OCI-LY7 (cell line): Measurements from ENCODE around the gene FBRSL1. TPM values are rescaled to one million over a fixed set of nuclear protein-coding genes. Genes with fewer than 3 reads are reported as not detected.

Experiments used
- BruUV-seq: library from RNA; stranded (reverse); fragments of 400-500 nt; replicated peaks from 2 replicates; lab custom pipeline; 2021; lab: Mats Ljungman, UMichigan
- CTCF ChIA-PET: fragments of 300-600 bp; sonication (Branson Sonifier 250); formaldehyde crosslinking; loops from one replicate; lab custom pipeline; 2022; ENCODE audit warnings: antibody characterized with exemption; ENCODE audit not compliant: unreplicated experiment; lab: Charles Lee
- POLR2A ChIA-PET: fragments of 300-600 bp; sonication (Branson Sonifier 250); formaldehyde crosslinking; loops from one replicate; lab custom pipeline; 2022; ENCODE audit warnings: antibody characterized with exemption; lab: Charles Lee
- DNase-seq: peaks from one replicate; pipeline ENCODE4 v3.0.0-alpha.2; 2015; ENCODE audit warnings: low spot score
- H2AFZ ChIP-seq: fragments of 200-600 bp; sonication (generic), shearing (Covaris generic); 2 replicates; pipeline ENCODE4 v1.6.1; 2014; ENCODE audit warnings: mild to moderate bottlenecking, antibody characterized with exemption, low read length, moderate library complexity
- H3K27ac ChIP-seq: fragments of 200-600 bp; sonication (generic); 2 replicates; pipeline ENCODE4 v1.5.1; 2014; ENCODE audit warnings: mixed run types, low read depth, mild to moderate bottlenecking, moderate library complexity, low read length, inconsistent platforms; ENCODE audit not compliant: poor library complexity, severe bottlenecking
- H3K36me3 ChIP-seq: fragments of 200-600 bp; sonication (generic); 2 replicates; pipeline ENCODE4 v1.6.1; 2014; ENCODE audit warnings: mild to moderate bottlenecking, antibody characterized with exemption, low read length, moderate library complexity, mixed read lengths; ENCODE audit not compliant: insufficient read depth
- H3K4me1 ChIP-seq: fragments of 200-600 bp; sonication (generic); 2 replicates; pipeline ENCODE4 v1.5.1; 2014; ENCODE audit warnings: mild to moderate bottlenecking, low read length; ENCODE audit not compliant: insufficient read depth, poor library complexity, severe bottlenecking
- H3K4me2 ChIP-seq: fragments of 200-600 bp; sonication (generic); 2 replicates; pipeline ENCODE4 v1.6.1; 2014; ENCODE audit warnings: mild to moderate bottlenecking, low read length
- H3K4me3 ChIP-seq: fragments of 200-600 bp; sonication (generic); 2 replicates; pipeline ENCODE4 v1.5.1; 2014; ENCODE audit warnings: mild to moderate bottlenecking, low read depth, low read length; ENCODE audit not compliant: poor library complexity, severe bottlenecking
- H3K79me2 ChIP-seq: fragments of 200-600 bp; sonication (generic); 2 replicates; pipeline ENCODE4 v1.6.1; 2016; ENCODE audit warnings: low read depth, mild to moderate bottlenecking, low read length, moderate library complexity, mixed read lengths; ENCODE audit not compliant: insufficient read depth
- H3K9me2 ChIP-seq: fragments of 200-600 bp; sonication (generic); 2 replicates; pipeline ENCODE4 v1.6.1; 2016; ENCODE audit warnings: mild to moderate bottlenecking, low read length, mixed read lengths; ENCODE audit not compliant: insufficient read depth
- H3K9me3 ChIP-seq: fragments of 200-600 bp; sonication (generic); 2 replicates; pipeline ENCODE4 v1.6.1; 2014; ENCODE audit warnings: mild to moderate bottlenecking, mixed run types, low read length, mixed read lengths
- H4K20me1 ChIP-seq: fragments of 200-600 bp; sonication (generic); 2 replicates; pipeline ENCODE4 v1.6.1; 2014; ENCODE audit warnings: mild to moderate bottlenecking, antibody characterized with exemption, low read length, moderate library complexity, mixed read lengths; ENCODE audit not compliant: insufficient read depth
- EZH2phosphoT487 ChIP-seq: fragments of 200-600 bp; sonication (generic); IDR thresholded peaks from 2 replicates; pipeline ENCODE4 v1.6.1; 2018; ENCODE audit warnings: low read depth, borderline replicate concordance, mild to moderate bottlenecking, mixed run types, antibody characterized with exemption, low read length, moderate library complexity, mixed read lengths
- intact Hi-C: fragments of 100-400 bp; cut with micrococcal nuclease; formaldehyde crosslinking; loops from one replicate; pipeline ENCODE4 v1.10.0; 2022; ENCODE audit not compliant: unreplicated experiment
- total RNA-seq, 2 experiments: library from RNA; depleted of rRNA in 1 of 2; stranded (reverse); fragments of >200 nt in 1 of 2; shearing (Covaris generic) in 1 of 2; gene quantifications; 2 replicates each; pipeline ENCODE4 v1.2.3, GENCODE V29; 2014 to 2022
- TF ChIP-seq, protein P1 (sequence below): fragments of 200-600 bp; sonication (generic); conservative IDR thresholded peaks from 2 replicates; pipeline ENCODE4 v1.5.1; 2014; ENCODE audit warnings: mild to moderate bottlenecking, antibody characterized with exemption, low read length, moderate library complexity, mixed read lengths

FBRSL1 gene
- total RNA-seq, 2 experiments from 2014 or later, result 24.6 to 87.8 TPM

DNA sequence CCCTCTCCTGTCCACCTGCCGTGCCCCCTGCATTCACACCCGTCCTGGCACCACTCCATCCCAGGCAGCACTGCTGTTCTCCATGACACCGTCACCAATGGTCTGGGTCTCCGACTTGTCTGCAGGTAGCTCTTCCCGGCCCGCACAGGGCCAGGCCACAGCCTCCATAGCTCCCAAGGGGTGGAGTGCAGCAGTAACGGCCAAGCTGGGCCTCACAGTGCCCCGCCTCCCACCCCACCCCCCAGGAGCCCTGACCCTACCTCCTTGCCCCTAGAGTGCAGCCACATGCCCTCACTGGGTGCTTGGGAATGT lies 12.9 kb downstream of the FBRSL1 start:
- Histone ChIP-seq H3K79me2 (no peaks in the 10 kb centered on the region), H3K4me2 (no peak overlapping the region), H3K9me2 (no peaks in the 10 kb centered on the region), H3K27ac (no peak overlapping the region), H2AFZ (no peak overlapping the region), H3K9me3 (no peaks in the 10 kb centered on the region), H3K4me1 (peaks cover 6% of the 10 kb centered on the region), H4K20me1 (peaks cover 7% of the 10 kb centered on the region; the same call in 1 of the 2 replicates), H3K36me3 (no peaks in the 10 kb centered on the region), H3K4me3 (no peak overlapping the region)
- DNase-seq, result no peak
- no peak for TF ChIP-seq EZH2phosphoT487
- TF ChIP-seq, protein P1, sequence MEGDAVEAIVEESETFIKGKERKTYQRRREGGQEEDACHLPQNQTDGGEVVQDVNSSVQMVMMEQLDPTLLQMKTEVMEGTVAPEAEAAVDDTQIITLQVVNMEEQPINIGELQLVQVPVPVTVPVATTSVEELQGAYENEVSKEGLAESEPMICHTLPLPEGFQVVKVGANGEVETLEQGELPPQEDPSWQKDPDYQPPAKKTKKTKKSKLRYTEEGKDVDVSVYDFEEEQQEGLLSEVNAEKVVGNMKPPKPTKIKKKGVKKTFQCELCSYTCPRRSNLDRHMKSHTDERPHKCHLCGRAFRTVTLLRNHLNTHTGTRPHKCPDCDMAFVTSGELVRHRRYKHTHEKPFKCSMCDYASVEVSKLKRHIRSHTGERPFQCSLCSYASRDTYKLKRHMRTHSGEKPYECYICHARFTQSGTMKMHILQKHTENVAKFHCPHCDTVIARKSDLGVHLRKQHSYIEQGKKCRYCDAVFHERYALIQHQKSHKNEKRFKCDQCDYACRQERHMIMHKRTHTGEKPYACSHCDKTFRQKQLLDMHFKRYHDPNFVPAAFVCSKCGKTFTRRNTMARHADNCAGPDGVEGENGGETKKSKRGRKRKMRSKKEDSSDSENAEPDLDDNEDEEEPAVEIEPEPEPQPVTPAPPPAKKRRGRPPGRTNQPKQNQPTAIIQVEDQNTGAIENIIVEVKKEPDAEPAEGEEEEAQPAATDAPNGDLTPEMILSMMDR, result no peak
- intact Hi-C loops, result no loop called here
- POLR2A ChIA-PET, result no interaction called here
- CTCF ChIA-PET, result no interaction called here
- no TSS peak for BruUV-seq

DNA sequence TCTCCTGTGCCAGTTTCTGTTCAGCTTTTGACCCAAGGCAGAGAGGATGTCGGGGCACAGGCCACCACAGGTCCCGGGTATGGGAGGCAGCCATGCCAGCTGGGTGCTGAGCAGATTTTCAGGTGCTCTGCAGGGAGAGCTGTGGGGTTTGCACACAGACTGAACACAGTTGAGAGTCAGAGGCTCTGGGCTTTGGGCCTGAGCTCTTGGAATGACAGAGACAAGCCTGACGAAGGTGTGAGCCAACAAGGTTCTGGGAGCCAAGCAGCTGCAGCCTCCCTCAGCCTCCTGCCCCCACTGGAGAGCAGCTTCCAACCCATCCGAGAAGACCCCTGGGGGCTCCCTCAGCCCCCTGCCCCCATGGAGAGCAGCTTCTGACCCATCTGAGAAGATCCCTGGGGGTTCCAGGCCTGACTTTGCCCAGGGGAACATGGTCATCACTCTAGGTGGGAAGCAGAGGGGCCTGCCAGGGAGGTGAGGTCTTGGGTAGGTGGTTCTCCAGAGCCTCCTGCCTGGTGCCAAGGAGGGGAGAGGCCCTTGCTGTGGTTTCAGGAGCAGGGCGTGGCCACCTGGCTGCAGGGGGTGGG lies 13.8 kb downstream of the FBRSL1 start:
- Histone ChIP-seq H3K4me2 (no peak overlapping the region), H3K9me2 (no peaks in the 10 kb centered on the region), H2AFZ (no peak overlapping the region), H3K4me1 (peaks cover 6% of the 10 kb centered on the region), H3K79me2 (no peaks in the 10 kb centered on the region), H3K27ac (no peak overlapping the region), H3K9me3 (no peaks in the 10 kb centered on the region), H3K36me3 (no peaks in the 10 kb centered on the region), H3K4me3 (no peak overlapping the region), H4K20me1 (peaks cover 7% of the 10 kb centered on the region; the same call in 1 of the 2 replicates)
- intact Hi-C loops, result no loop called here
- DNase-seq, result no peak
- CTCF ChIA-PET, result no interaction called here
- POLR2A ChIA-PET, result no interaction called here
- BruUV-seq, result no TSS peak
- no peak for TF ChIP-seq EZH2phosphoT487
- TF ChIP-seq, protein P1, result no peak

DNA sequence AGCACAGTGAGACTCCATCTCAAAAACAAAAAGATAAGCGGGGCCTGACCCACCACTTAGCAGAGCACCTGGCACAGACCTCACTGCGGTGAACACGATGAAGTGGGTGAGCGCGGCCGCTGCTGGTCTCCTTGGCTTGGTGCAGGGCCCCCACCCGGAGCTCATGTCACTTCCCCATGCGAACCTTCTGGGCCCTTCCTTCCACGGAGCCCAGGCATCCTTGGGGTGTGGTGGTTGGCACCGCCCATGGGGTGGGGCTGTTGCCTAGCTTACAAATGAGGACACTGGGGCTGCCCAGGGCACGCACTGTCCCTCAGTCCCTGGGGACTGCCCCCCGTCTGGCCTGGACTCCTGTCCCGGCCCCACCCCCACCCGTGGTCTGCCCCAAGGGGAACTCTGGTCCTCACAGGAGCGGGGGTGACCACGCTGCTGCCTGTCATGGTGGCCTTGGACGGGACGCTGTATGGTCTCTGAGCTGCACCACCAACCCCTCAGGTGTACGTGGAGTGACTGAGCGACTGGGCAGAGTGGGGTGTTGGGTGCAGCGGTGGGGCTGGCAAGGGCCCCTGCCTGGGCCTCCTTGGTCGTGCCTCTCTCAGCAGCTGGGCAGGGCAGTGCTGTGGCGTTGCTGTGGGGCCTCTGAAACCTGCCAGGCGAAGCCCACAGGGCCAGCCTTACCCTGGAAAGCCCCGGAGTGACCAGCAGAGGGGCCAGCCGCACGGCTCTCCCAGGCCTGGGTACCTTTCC lies 15.3 kb downstream of the FBRSL1 start:
- POLR2A ChIA-PET, result no interaction called here
- Histone ChIP-seq H2AFZ (no peak overlapping the region), H3K36me3 (no peaks in the 10 kb centered on the region), H3K4me3 (no peak overlapping the region), H3K79me2 (no peaks in the 10 kb centered on the region), H3K4me2 (no peak overlapping the region), H3K4me1 (peaks cover 6% of the 10 kb centered on the region), H3K9me2 (no peaks in the 10 kb centered on the region), H4K20me1 (peaks cover 7% of the 10 kb centered on the region; the same call in 1 of the 2 replicates), H3K27ac (no peak overlapping the region), H3K9me3 (no peaks in the 10 kb centered on the region)
- no peak for DNase-seq
- CTCF ChIA-PET, result no interaction called here
- TF ChIP-seq, protein P1, result no peak
- TF ChIP-seq EZH2phosphoT487, result no peak
- no TSS peak for BruUV-seq
- intact Hi-C loops, result no loop called here
